ENCODE data around the gene BCAS3.

Gene BCAS3

GRCh38 chr17:61081959-61082358, 404.3 kb downstream of the BCAS3 start:
- DNase-seq: no peak

GRCh38 chr17:61084260-61084659, 406.6 kb downstream of the BCAS3 start:
- no peak for DNase-seq

- no peak for DNase-seq
These were observed 409.4 kb downstream of the BCAS3 start for GRCh38 chr17:61087024-61087423.

GRCh38 chr17:61088556-61088955, 410.9 kb downstream of the BCAS3 start:
- DNase-seq: no peak

GRCh38 chr17:61091096-61091495, 413.4 kb downstream of the BCAS3 start:
- no peak for DNase-seq

GRCh38 chr17:61097781-61098180, 420.1 kb downstream of the BCAS3 start:
- no peak for DNase-seq

- DNase-seq: no peak
These were observed 428.7 kb downstream of the BCAS3 start for GRCh38 chr17:61106354-61106753.

GRCh38 chr17:61116577-61116976, 438.9 kb downstream of the BCAS3 start:
- DNase-seq: no peak

GRCh38 chr17:61117983-61118382, 440.3 kb downstream of the BCAS3 start:
- no peak for DNase-seq

- DNase-seq: no peak
These were observed 441.2 kb downstream of the BCAS3 start for GRCh38 chr17:61118871-61119270.

GRCh38 chr17:61122326-61122913, 444.8 kb downstream of the BCAS3 start:
- no peak for DNase-seq

GRCh38 chr17:61124562-61124961, 446.9 kb downstream of the BCAS3 start:
- DNase-seq: no peak

- DNase-seq: no peak
These were observed 449.0 kb downstream of the BCAS3 start for GRCh38 chr17:61126473-61127249.

- DNase-seq: no peak
These were observed 450.3 kb downstream of the BCAS3 start for GRCh38 chr17:61127960-61128359.

GRCh38 chr17:61128661-61129115, 451.0 kb downstream of the BCAS3 start:
- DNase-seq: no peak

GRCh38 chr17:61129267-61130254, 451.9 kb downstream of the BCAS3 start:
- DNase-seq: no peak

GRCh38 chr17:61130330-61130729, 452.7 kb downstream of the BCAS3 start:
- no peak for DNase-seq

- no peak for DNase-seq
These were observed 453.9 kb downstream of the BCAS3 start for GRCh38 chr17:61131585-61131984.

GRCh38 chr17:61132524-61132923, 454.9 kb downstream of the BCAS3 start:
- DNase-seq: no peak

- DNase-seq: no peak
These were observed 456.2 kb downstream of the BCAS3 start for GRCh38 chr17:61133853-61134252.

- no peak for DNase-seq
These were observed 457.0 kb downstream of the BCAS3 start for GRCh38 chr17:61134551-61135235.

- no peak for DNase-seq
These were observed 458.1 kb downstream of the BCAS3 start for GRCh38 chr17:61135782-61136181.

- no peak for DNase-seq
These were observed 458.6 kb downstream of the BCAS3 start for GRCh38 chr17:61136296-61136695.

All from activated CD4-positive, alpha-beta T cell treated with anti-CD3 and anti-CD28 coated beads, Interleukin-2, amount 50 U/mL, for 16 hours (primary cell).